ENCODE results near the gene MTOR. TPM values are rescaled to one million over a fixed set of nuclear protein-coding genes. Genes with fewer than 3 reads are reported as not detected.

Gene MTOR
- polyA plus RNA-seq, 1 of the 3 experiments (the other 2 are of a cell fraction), result 20.9 TPM

- 98% methylated on average over 5 of the region's 5 CpGs for WGBS (ENCODE audit: low lambda C conversion rate)
- Histone ChIP-seq H3K4me2 (no peak overlapping the region), H3K4me3 (ENCODE audit: low read depth in 2 of 2, low read length in 1 of 2) (no peak overlapping the region), H3K79me2 (ENCODE audit: insufficient read depth) (no peaks in the 10 kb centered on the region), H4K20me1 (ENCODE audit: insufficient read depth) (no peaks in the 10 kb centered on the region), H3K27me3 (ENCODE audit: insufficient read depth) (no peaks in the 10 kb centered on the region), H3K27ac (ENCODE audit: low read depth in 2 of 2, low read length in 1 of 2) (no peak overlapping the region), H3K36me3 (replicated peaks in 1 of 2; ENCODE audit: control insufficient read depth in 1 of 2, insufficient read depth in 2 of 2, low read length in 1 of 2) (peaks cover 53 to 77% of the 10 kb centered on the region in 2 experiments), H3F3A (replicated peaks; ENCODE audit: insufficient read depth) (no peaks in the 10 kb centered on the region), H2AFZ (ENCODE audit: low read depth) (no peak overlapping the region), H3K9ac (no peak overlapping the region), H3K9me3 (no peaks in the 10 kb centered on the region), H3K9me2 (no peaks in the 10 kb centered on the region), H3K4me1 (ENCODE audit: control insufficient read depth in 1 of 2, insufficient read depth in 2 of 2, low read depth in 1 of 2, low read length in 1 of 2) (no peaks in the 10 kb centered on the region)
- ChIA-PET POLR2A (no interaction called here), CTCF (no interaction called here)
- DNase-seq, result no peak
- TF ChIP-seq SMC3 (IDR thresholded peaks at IDR 0.05; ENCODE audit: low read depth, low read length), result no peak
- no peak for TF ChIP-seq PBX3 (IDR thresholded peaks at IDR 0.05)
- TF ChIP-seq CHD2 (IDR thresholded peaks at IDR 0.05; ENCODE audit: low read length, partially characterized antibody), result no peak
- TF ChIP-seq TCF12 (IDR thresholded peaks at IDR 0.05), result no peak
- TF ChIP-seq FOSL2 (IDR thresholded peaks at IDR 0.05; ENCODE audit: borderline replicate concordance, low read depth), result no peak
- TF ChIP-seq RFX5 (IDR thresholded peaks at IDR 0.05; ENCODE audit: low read length), result no peak
- TF ChIP-seq TAF1 (IDR thresholded peaks at IDR 0.05; ENCODE audit: borderline replicate concordance, low read depth, low read length), result no peak
- TF ChIP-seq USF1 (IDR thresholded peaks at IDR 0.05; ENCODE audit: borderline replicate concordance, low read depth), result no peak
- TF ChIP-seq EZH2phosphoT487 (IDR thresholded peaks at IDR 0.05; ENCODE audit: borderline replicate concordance, low read depth), result no peak
- no peak for TF ChIP-seq REST (IDR thresholded peaks at IDR 0.05; ENCODE audit: low read depth, low read length)
- TF ChIP-seq YY1 (IDR thresholded peaks at IDR 0.05; ENCODE audit: low read depth), result no peak
- TF ChIP-seq GATA2 (CRISPR knock-in tag; IDR thresholded peaks at IDR 0.05), result no peak
Measured at GRCh38 chr1:11125931-11126330, 136.4 kb downstream of the MTOR start.

GRCh38 chr1:11124965-11125364, 137.4 kb downstream of the MTOR start:
- ChIA-PET POLR2A (no interaction called here), CTCF (interaction anchor here (1.5 kb wide), 1 partner anchor 87 kb away, joined by 6 read pairs; no protein-coding TSS in a partner anchor)
- Histone ChIP-seq H3K4me2 (no peak overlapping the region), H3K27ac (ENCODE audit: low read depth in 2 of 2, low read length in 1 of 2) (no peak overlapping the region), H3K9me3 (no peaks in the 10 kb centered on the region), H3K9ac (no peak overlapping the region), H3K9me2 (no peaks in the 10 kb centered on the region), H3K4me1 (ENCODE audit: control insufficient read depth in 1 of 2, insufficient read depth in 2 of 2, low read depth in 1 of 2, low read length in 1 of 2) (no peaks in the 10 kb centered on the region), H4K20me1 (ENCODE audit: insufficient read depth) (no peaks in the 10 kb centered on the region), H3K79me2 (ENCODE audit: insufficient read depth) (no peaks in the 10 kb centered on the region), H3F3A (replicated peaks; ENCODE audit: insufficient read depth) (no peaks in the 10 kb centered on the region), H2AFZ (ENCODE audit: low read depth) (no peak overlapping the region), H3K36me3 (replicated peaks in 1 of 2; ENCODE audit: control insufficient read depth in 1 of 2, insufficient read depth in 2 of 2, low read length in 1 of 2) (peaks cover 50 to 68% of the 10 kb centered on the region in 2 experiments), H3K4me3 (ENCODE audit: low read depth in 2 of 2, low read length in 1 of 2) (no peak overlapping the region), H3K27me3 (ENCODE audit: insufficient read depth) (no peaks in the 10 kb centered on the region)
- TF ChIP-seq RAD21 (IDR thresholded peaks at IDR 0.05; ENCODE audit: low read length) (no peak), IRF3 (IDR thresholded peaks at IDR 0.05; ENCODE audit: low read depth, low read length) (no peak), NRF1 (IDR thresholded peaks at IDR 0.05; ENCODE audit: low read depth, low read length) (no peak), MXI1 (IDR thresholded peaks at IDR 0.05; ENCODE audit: low read depth, low read length) (no peak), FOXM1 (IDR thresholded peaks at IDR 0.05; ENCODE audit: low read depth) (no peak)
- DNase-seq, result no peak
- 100% methylated on average over 3 of the region's 3 CpGs for WGBS (ENCODE audit: low lambda C conversion rate)
